ENCODE data around the gene FTCD. TPM values are rescaled to one million over a fixed set of nuclear protein-coding genes. Genes with fewer than 3 reads are reported as not detected.

Gene FTCD
- total and polyA plus RNA-seq, 10 of the 15 experiments (the other 5 are each of a cell fraction or from before 2014, with no cell fraction given): 0.27 to 0.28 TPM; not detected in 8

- ChIA-PET CTCF (no interaction called here), RAD21 (ENCODE audit: unreplicated experiment) (no interaction called here), SMC1A (ENCODE audit: uncharacterized antibody, unreplicated experiment) (no interaction called here), POLR2A (no interaction called here)
- Histone ChIP-seq H4K20me1 (ENCODE audit: control insufficient read depth, insufficient read depth) (no peaks in the 10 kb centered on the region), H3K4me2 (ENCODE audit: control insufficient read depth, insufficient read depth) (no peak overlapping the region), H3K4me3 (no peak overlapping the region), H3K9me3 (replicated peaks; ENCODE audit: control insufficient read depth, insufficient read depth, low read length) (no peaks in the 10 kb centered on the region; the same call in 2 of the 3 replicates), H3K9ac (ENCODE audit: control insufficient read depth, insufficient read depth, low read length) (no peak overlapping the region), H3K79me2 (ENCODE audit: control insufficient read depth, insufficient read depth, low read length) (no peaks in the 10 kb centered on the region), H3K27me3 (replicated peaks in 1 of 2; ENCODE audit: control insufficient read depth in 2 of 2, insufficient read depth in 2 of 2, low read length in 1 of 2) (no peaks in the 10 kb centered on the region), H3K27ac (ENCODE audit: control insufficient read depth, insufficient read depth) (no peak overlapping the region), H3K4me1 (ENCODE audit: control insufficient read depth, insufficient read depth, low read length) (no peaks in the 10 kb centered on the region), H2AFZ (ENCODE audit: control insufficient read depth, low read depth, low read length) (no peak overlapping the region), H3K36me3 (ENCODE audit: control insufficient read depth in 2 of 2, insufficient read depth in 2 of 2, low read length in 1 of 2) (no peaks in the 10 kb centered on the region)
- WGBS (ENCODE audit: insufficient coverage, insufficient replicate concordance, low lambda C conversion rate, missing lambda C conversion rate): 66% methylated on average over 20 of the region's 20 CpGs
- FAIRE-seq (no peak), ATAC-seq (no peak), DNase-seq (ENCODE audit: low read depth, low spot score) (no peak)
- TF ChIP-seq IRF5 (IDR thresholded peaks at IDR 0.05; ENCODE audit: borderline replicate concordance): no peak
- no peak for TF ChIP-seq GABPA (IDR thresholded peaks at IDR 0.05; ENCODE audit: low read depth)
- no peak for TF ChIP-seq ZBED1 (IDR thresholded peaks at IDR 0.05; ENCODE audit: borderline replicate concordance)
- no TSS peak for BruUV-seq (replicated peaks)
- in situ Hi-C loops (cut with MboI): no loop called here
- intact Hi-C loops (cut with micrococcal nuclease; ENCODE audit: unreplicated experiment): no loop called here
These were observed 42.6 kb downstream of the FTCD start for GRCh38 chr21:46112725-46113215.

- POLR2A ChIA-PET: no interaction called here
- RAD21 ChIA-PET (ENCODE audit: unreplicated experiment): no interaction called here
- H3K79me2 ChIP-seq (ENCODE audit: control insufficient read depth, insufficient read depth, low read length): no peaks in the 10 kb centered on the region
- no peak overlapping the region for H3K27ac ChIP-seq (ENCODE audit: control insufficient read depth, insufficient read depth)
- H3K9me3 ChIP-seq (replicated peaks; ENCODE audit: control insufficient read depth, insufficient read depth, low read length): no peaks in the 10 kb centered on the region; the same call in 2 of the 3 replicates
- FAIRE-seq (no peak), DNase-seq (ENCODE audit: low read depth, low spot score) (no peak), ATAC-seq (no peak)
- no peaks in the 10 kb centered on the region for H3K36me3 ChIP-seq (ENCODE audit: control insufficient read depth in 2 of 2, insufficient read depth in 2 of 2, low read length in 1 of 2)
- intact Hi-C loops (cut with micrococcal nuclease; ENCODE audit: unreplicated experiment) (no loop called here), in situ Hi-C loops (cut with MboI) (no loop called here)
- H3K4me2 ChIP-seq (ENCODE audit: control insufficient read depth, insufficient read depth): no peak overlapping the region
- no peak overlapping the region for H3K9ac ChIP-seq (ENCODE audit: control insufficient read depth, insufficient read depth, low read length)
- H2AFZ ChIP-seq (ENCODE audit: control insufficient read depth, low read depth, low read length): no peak overlapping the region
- 82% methylated on average over 58 of the region's 69 CpGs for WGBS (ENCODE audit: insufficient coverage, insufficient replicate concordance, low lambda C conversion rate, missing lambda C conversion rate)
- no peaks in the 10 kb centered on the region for H3K4me1 ChIP-seq (ENCODE audit: control insufficient read depth, insufficient read depth, low read length)
- BruUV-seq (replicated peaks): no TSS peak
- H3K4me3 ChIP-seq: no peak overlapping the region
- SMC1A ChIA-PET (ENCODE audit: uncharacterized antibody, unreplicated experiment): no interaction called here
- no peaks in the 10 kb centered on the region for H3K27me3 ChIP-seq (replicated peaks in 1 of 2; ENCODE audit: control insufficient read depth in 2 of 2, insufficient read depth in 2 of 2, low read length in 1 of 2)
- CTCF ChIA-PET: no interaction called here
- H4K20me1 ChIP-seq (ENCODE audit: control insufficient read depth, insufficient read depth): no peaks in the 10 kb centered on the region
- TF ChIP-seq CEBPB (IDR thresholded peaks at IDR 0.05; ENCODE audit: borderline replicate concordance in 1 of 2, low read depth in 2 of 2, low read length in 2 of 2): no peak
- no peak for TF ChIP-seq MAX (IDR thresholded peaks at IDR 0.05; ENCODE audit: low read depth, low read length)
- no peak for TF ChIP-seq KAT2A (conservative IDR thresholded peaks at IDR 0.05; ENCODE audit: control insufficient read depth, low read depth, low read length)
- TF ChIP-seq ZBED1 (IDR thresholded peaks at IDR 0.05; ENCODE audit: borderline replicate concordance): no peak
- TF ChIP-seq TAF1 (IDR thresholded peaks at IDR 0.05; ENCODE audit: borderline replicate concordance, low read depth, low read length): no peak
- TF ChIP-seq SRF (IDR thresholded peaks at IDR 0.05; ENCODE audit: low read depth in 2 of 2, low read length in 2 of 2): no peak
- no peak for TF ChIP-seq CBX5 (IDR thresholded peaks at IDR 0.05; ENCODE audit: low read depth)
- TF ChIP-seq SMC3 (IDR thresholded peaks at IDR 0.05; ENCODE audit: borderline replicate concordance, low read length): no peak
- no peak for TF ChIP-seq RFX5 (IDR thresholded peaks at IDR 0.05; ENCODE audit: low read depth, low read length)
- no peak for TF ChIP-seq ELK1 (IDR thresholded peaks at IDR 0.05; ENCODE audit: low read depth, low read length)
- TF ChIP-seq POU2F2 (IDR thresholded peaks at IDR 0.05; ENCODE audit: borderline replicate concordance, low read depth, low read length): no peak
These were observed 43.3 kb downstream of the FTCD start for GRCh38 chr21:46111857-46112724.

Data from GM12878 (cell line).